ENCODE results near the gene NUBPL. TPM values are rescaled to one million over a fixed set of nuclear protein-coding genes. Genes with fewer than 3 reads are reported as not detected.

Gene NUBPL
- total and polyA plus RNA-seq, 12 donors = 3.6 to 27.3 (median 16.9) TPM

DNA sequence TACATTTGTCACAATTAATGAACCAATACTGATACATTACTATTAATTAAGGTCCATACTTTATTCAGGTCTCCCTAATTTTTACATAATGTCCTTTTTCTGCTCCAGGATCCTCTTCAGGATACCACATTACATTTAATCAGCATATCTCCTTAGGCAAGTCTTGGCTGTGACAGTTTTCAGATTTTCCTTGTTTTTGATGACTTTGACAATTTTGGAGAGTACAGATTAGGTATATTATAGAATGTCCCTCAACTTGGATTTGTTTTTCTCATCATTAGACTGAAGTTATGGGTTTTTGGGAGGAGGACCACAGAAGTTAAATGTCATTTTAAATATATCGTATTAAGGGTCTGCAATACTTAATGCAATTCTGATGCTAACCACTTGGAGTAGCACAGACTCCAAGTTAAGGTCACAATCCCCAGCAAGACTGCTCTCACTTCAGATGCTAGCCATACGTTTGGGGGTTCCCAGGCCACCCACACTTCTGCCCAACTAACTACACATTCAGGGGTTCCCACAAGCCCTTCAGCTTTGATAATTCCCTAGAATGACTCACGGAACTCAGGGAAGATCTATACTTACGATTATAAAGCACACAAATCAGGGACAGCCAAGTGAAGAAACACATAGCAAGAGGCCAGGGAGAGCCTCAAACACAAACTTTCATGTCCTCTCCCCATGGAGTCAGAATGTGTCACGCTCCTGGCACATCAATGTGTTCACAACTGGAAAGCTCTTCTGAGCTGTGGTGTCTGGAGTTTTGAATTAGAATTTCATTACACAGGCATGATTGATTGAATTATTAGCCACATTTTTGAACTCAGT lies 17.0 kb upstream of the NUBPL start:
- H3K4me1 ChIP-seq (replicated peaks in 1 of 2) = no peaks in the 10 kb centered on the region
- WGBS, 4 donors = 68 to 73% (median 72%) methylated on average over 5 of the region's 5 CpGs
- no peaks in the 10 kb centered on the region for H3K27me3 ChIP-seq
- no peak for DNase-seq
- H3K9me3 ChIP-seq (replicated peaks in 1 of 3) = no peaks in the 10 kb centered on the region
- intact Hi-C loops (cut with DNase I) = no loop called here
- no peak overlapping the region for H3K4me3 ChIP-seq
- no peaks in the 10 kb centered on the region for H3K36me3 ChIP-seq (replicated peaks in 1 of 2)
- TF ChIP-seq, protein P1, sequence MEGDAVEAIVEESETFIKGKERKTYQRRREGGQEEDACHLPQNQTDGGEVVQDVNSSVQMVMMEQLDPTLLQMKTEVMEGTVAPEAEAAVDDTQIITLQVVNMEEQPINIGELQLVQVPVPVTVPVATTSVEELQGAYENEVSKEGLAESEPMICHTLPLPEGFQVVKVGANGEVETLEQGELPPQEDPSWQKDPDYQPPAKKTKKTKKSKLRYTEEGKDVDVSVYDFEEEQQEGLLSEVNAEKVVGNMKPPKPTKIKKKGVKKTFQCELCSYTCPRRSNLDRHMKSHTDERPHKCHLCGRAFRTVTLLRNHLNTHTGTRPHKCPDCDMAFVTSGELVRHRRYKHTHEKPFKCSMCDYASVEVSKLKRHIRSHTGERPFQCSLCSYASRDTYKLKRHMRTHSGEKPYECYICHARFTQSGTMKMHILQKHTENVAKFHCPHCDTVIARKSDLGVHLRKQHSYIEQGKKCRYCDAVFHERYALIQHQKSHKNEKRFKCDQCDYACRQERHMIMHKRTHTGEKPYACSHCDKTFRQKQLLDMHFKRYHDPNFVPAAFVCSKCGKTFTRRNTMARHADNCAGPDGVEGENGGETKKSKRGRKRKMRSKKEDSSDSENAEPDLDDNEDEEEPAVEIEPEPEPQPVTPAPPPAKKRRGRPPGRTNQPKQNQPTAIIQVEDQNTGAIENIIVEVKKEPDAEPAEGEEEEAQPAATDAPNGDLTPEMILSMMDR (IDR thresholded peaks at IDR 0.05) = peak in 4 of 6 experiments; percentile 8 to 19 (median 12)
- TF ChIP-seq POLR2A (IDR thresholded peaks at IDR 0.05) = no peak
- H3K27ac ChIP-seq = no peak overlapping the region

DNA sequence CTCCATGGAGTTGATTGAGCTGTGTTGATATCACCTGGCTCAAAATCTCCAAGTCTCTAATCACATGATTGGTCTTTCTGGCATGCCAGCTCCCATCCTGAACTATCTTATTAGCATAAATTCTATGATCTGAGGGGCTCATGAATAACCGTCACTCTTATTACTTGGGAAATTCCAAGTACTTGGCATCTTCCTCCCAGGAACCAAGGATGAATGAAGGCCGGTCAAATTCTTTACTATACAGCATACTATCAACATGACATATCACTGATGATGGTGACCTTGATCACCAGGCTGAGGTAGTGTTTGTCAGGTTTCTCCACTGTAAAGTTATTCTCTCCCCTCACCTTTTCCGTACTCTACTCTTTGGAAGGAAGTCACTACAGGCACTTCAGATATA lies 16.4 kb upstream of the NUBPL start:
- intact Hi-C loops (cut with DNase I) = no loop called here
- H3K4me1 ChIP-seq (replicated peaks in 1 of 2) = no peaks in the 10 kb centered on the region
- no peaks in the 10 kb centered on the region for H3K9me3 ChIP-seq (replicated peaks in 1 of 3)
- no peak for DNase-seq
- no peak overlapping the region for H3K27ac ChIP-seq
- no peak for TF ChIP-seq POLR2A (IDR thresholded peaks at IDR 0.05)
- TF ChIP-seq, protein P1 (IDR thresholded peaks at IDR 0.05) = no peak
- no peaks in the 10 kb centered on the region for H3K36me3 ChIP-seq (replicated peaks in 1 of 2)
- no peaks in the 10 kb centered on the region for H3K27me3 ChIP-seq
- no peak overlapping the region for H3K4me3 ChIP-seq
- WGBS, 4 donors = 46 to 74% (median 59%) methylated on average over 3 of the region's 3 CpGs

DNA sequence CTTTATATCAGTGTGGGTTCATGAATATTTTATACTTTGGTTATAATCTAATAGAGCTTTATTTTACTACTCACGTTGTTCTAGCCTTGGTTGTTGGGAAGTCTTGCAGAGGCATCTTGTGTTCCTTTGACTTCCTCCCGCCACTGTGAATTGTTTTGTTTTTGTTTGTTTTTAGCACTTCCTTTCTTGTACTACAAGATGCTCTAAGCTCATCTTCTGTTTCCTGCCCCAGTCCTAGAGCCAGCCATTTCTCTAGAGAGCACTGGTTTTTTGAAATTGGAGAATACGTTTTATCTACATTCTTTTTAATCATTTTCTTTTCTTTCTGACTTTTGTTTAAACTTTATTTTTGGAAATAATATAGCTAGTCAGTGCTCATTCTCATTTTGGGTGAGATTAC lies 15.9 kb upstream of the NUBPL start:
- 27 to 41% (median 35%) methylated on average over 3 of the region's 3 CpGs for WGBS, 4 donors
- Histone ChIP-seq H3K4me1 (replicated peaks in 1 of 2) (no peaks in the 10 kb centered on the region), H3K27ac (no peak overlapping the region), H3K27me3 (no peaks in the 10 kb centered on the region), H3K36me3 (replicated peaks in 1 of 2) (no peaks in the 10 kb centered on the region), H3K4me3 (no peak overlapping the region), H3K9me3 (replicated peaks in 1 of 3) (no peaks in the 10 kb centered on the region)
- TF ChIP-seq POLR2A (IDR thresholded peaks at IDR 0.05) = no peak
- TF ChIP-seq, protein P1 (IDR thresholded peaks at IDR 0.05) = no peak
- DNase-seq = no peak
- intact Hi-C loops (cut with DNase I) = no loop called here

DNA sequence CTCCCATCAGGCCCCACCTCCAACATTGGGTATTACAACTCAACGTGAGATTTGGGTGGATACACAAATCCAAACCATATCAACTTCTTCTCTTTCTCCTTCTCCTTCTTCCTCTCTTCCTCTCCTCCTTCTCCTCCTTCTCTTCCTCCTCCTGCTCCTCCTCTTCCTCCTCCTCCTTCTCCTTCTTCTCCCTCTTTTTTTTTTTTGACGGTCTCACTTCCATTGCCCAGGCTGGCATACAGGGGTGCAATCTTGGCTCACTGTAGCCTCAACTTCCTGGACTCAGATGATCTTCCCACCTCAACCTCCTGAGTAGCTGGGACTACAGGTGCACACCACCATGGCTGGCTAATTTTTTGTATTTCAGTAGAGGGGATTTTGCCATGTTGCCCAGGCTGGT lies 11.4 kb upstream of the NUBPL start:
- 80 to 87% (median 82%) methylated on average over 2 of the region's 2 CpGs for WGBS, 4 donors
- TF ChIP-seq, protein P1 (IDR thresholded peaks at IDR 0.05) = no peak
- TF ChIP-seq POLR2A (IDR thresholded peaks at IDR 0.05) = no peak
- Histone ChIP-seq H3K27ac (no peak overlapping the region), H3K4me1 (replicated peaks in 1 of 2) (no peaks in the 10 kb centered on the region), H3K4me3 (no peak overlapping the region), H3K9me3 (replicated peaks in 1 of 3) (no peaks in the 10 kb centered on the region), H3K27me3 (no peaks in the 10 kb centered on the region), H3K36me3 (replicated peaks in 1 of 2) (no peaks in the 10 kb centered on the region)
- DNase-seq = no peak
- intact Hi-C loops (cut with DNase I) = no loop called here

Data from adrenal gland (tissue), 12 donors.